CD4-positive, alpha-beta T cell (primary cell): ENCODE measurements around the gene METTL14. TPM values are rescaled to one million over a fixed set of nuclear protein-coding genes. Genes with fewer than 3 reads are reported as not detected.

Experiments
- ATAC-seq: fragments of 200-7000 bp; cut with Tn5 transposase; one replicate; pipeline ENCODE4 v1.10.0; 2022; ENCODE audit warnings: mild to moderate bottlenecking; ENCODE audit not compliant: poor library complexity
- CTCF ChIA-PET: fragments of 350-600 bp; sonication (Branson Sonifier 250); formaldehyde crosslinking; loops from one replicate; lab custom pipeline; 2021; ENCODE audit warnings: antibody characterized with exemption, inconsistent platforms; lab: Charles Lee
- POLR2A ChIA-PET: fragments of 350-600 bp; sonication (Branson Sonifier 250); formaldehyde crosslinking; loops from one replicate; lab custom pipeline; 2021; ENCODE audit warnings: antibody characterized with exemption, inconsistent platforms; lab: Charles Lee
- DNase-seq, 14 experiments: peaks; one replicate each; pipeline ENCODE4 v3.0.0-alpha.2; 2013 to 2020; ENCODE audit warnings: mixed read lengths in 2 of 14
- H3K27ac ChIP-seq, 2 donors: one replicate each; pipeline versions ENCODE4 v1.5.1 to v1.7.0; 2013; ENCODE audit warnings: low read length in 2 of 2, low read depth in 1 of 2, mild to moderate bottlenecking in 1 of 2
- H3K27me3 ChIP-seq, 2 experiments: 1 replicate in 1 of 2; 2 replicates in 1 of 2; pipeline versions ENCODE4 v1.6.1 to v1.7.0; 2013; ENCODE audit warnings: low read length in 2 of 2, control low read depth in 1 of 2, mild to moderate bottlenecking in 1 of 2, moderate library complexity in 1 of 2; ENCODE audit not compliant: insufficient read depth in 2 of 2, control insufficient read depth in 1 of 2
- H3K36me3 ChIP-seq: one replicate; pipeline ENCODE4 v1.6.1; 2013; ENCODE audit warnings: low read length, control low read depth; ENCODE audit not compliant: insufficient read depth
- H3K4me1 ChIP-seq: one replicate; pipeline ENCODE4 v1.6.1; 2013; ENCODE audit warnings: low read length, control low read depth; ENCODE audit not compliant: insufficient read depth
- H3K4me3 ChIP-seq: one replicate; pipeline ENCODE4 v1.5.1; 2013; ENCODE audit warnings: mild to moderate bottlenecking, low read length, moderate library complexity
- H3K9me3 ChIP-seq, 2 experiments: 1 replicate in 1 of 2; 2 replicates in 1 of 2; pipeline versions ENCODE4 v1.6.1 to v1.7.0; 2013; ENCODE audit warnings: low read length in 2 of 2, mild to moderate bottlenecking in 2 of 2, control low read depth in 1 of 2, moderate library complexity in 1 of 2; ENCODE audit not compliant: control insufficient read depth in 1 of 2, insufficient read depth in 1 of 2
- H3K27ac Mint-ChIP-seq: one replicate; pipeline ENCODE4 v1.8.0; 2020; ENCODE audit warnings: mixed read lengths
- H3K27me3 Mint-ChIP-seq: one replicate; pipeline ENCODE4 v1.8.0; 2021; ENCODE audit warnings: mixed read lengths
- H3K36me3 Mint-ChIP-seq: one replicate; pipeline ENCODE4 v1.8.0; 2021; ENCODE audit warnings: low read depth, mixed read lengths
- H3K4me1 Mint-ChIP-seq: one replicate; pipeline ENCODE4 v1.8.0; 2021; ENCODE audit warnings: low read depth, mixed read lengths
- H3K4me3 Mint-ChIP-seq: one replicate; pipeline ENCODE4 v1.8.0; 2020; ENCODE audit warnings: mild to moderate bottlenecking, mixed read lengths
- H3K9me3 Mint-ChIP-seq: one replicate; pipeline ENCODE4 v1.8.0; 2020; ENCODE audit warnings: mixed read lengths
- CTCF ChIP-seq: fragments of 200-600 bp; IDR thresholded peaks from one replicate; pipeline ENCODE4 v1.8.0; 2022; ENCODE audit warnings: antibody characterized with exemption, mild to moderate bottlenecking
- intact Hi-C, 2 experiments: fragments of 100-400 bp; cut with DNase I in 1 of 2; cut with micrococcal nuclease in 1 of 2; formaldehyde crosslinking; loops; one replicate each; pipeline versions ENCODE4 v1.15.1 to v1.9.0; 2023 to 2025; cut with DNase I, micrococcal nuclease
- total RNA-seq, 174 experiments: library from RNA in 2 of 174; stranded (reverse) in 2 of 174; gene quantifications; one replicate each; pipeline ENCODE4 v1.2.3 and lab custom pipeline; 2021 to 2026

The METTL14 gene
- total RNA-seq, 2 experiments from 2014 or later = 45.1 to 46.5 TPM

- H3K27me3 ChIP-seq = no peaks in the 10 kb centered on the region
- no peak for TF ChIP-seq CTCF
- no peak overlapping the region for H3K4me3 ChIP-seq
- ChIA-PET CTCF (no interaction called here), POLR2A (no interaction called here)
- peaks cover 59% of the 10 kb centered on the region for H3K36me3 Mint-ChIP-seq
- H3K4me3 Mint-ChIP-seq = no peak overlapping the region
- H3K4me1 ChIP-seq = peaks cover 3% of the 10 kb centered on the region
- H3K27me3 Mint-ChIP-seq = no peaks in the 10 kb centered on the region
- no peak overlapping the region for H3K27ac Mint-ChIP-seq
- peaks cover 16% of the 10 kb centered on the region for H3K4me1 Mint-ChIP-seq
- ATAC-seq (no peak), DNase-seq (no peak)
- no peaks in the 10 kb centered on the region for H3K9me3 ChIP-seq
- H3K36me3 ChIP-seq = peaks cover 42% of the 10 kb centered on the region
- intact Hi-C loops = no loop called here
- H3K27ac ChIP-seq = no peak overlapping the region
- no peaks in the 10 kb centered on the region for H3K9me3 Mint-ChIP-seq
Measured at GRCh38 chr4:118732591-118733330, 47.6 kb downstream of the METTL14 start.

- Mint-ChIP-seq H3K4me1 (peaks cover 11% of the 10 kb centered on the region), H3K27me3 (no peaks in the 10 kb centered on the region), H3K4me3 (no peak overlapping the region), H3K9me3 (no peaks in the 10 kb centered on the region), H3K36me3 (peaks cover 61% of the 10 kb centered on the region), H3K27ac (no peak overlapping the region)
- no peak for TF ChIP-seq CTCF
- Histone ChIP-seq H3K4me3 (no peak overlapping the region), H3K9me3 (no peaks in the 10 kb centered on the region), H3K27ac (no peak overlapping the region), H3K4me1 (no peaks in the 10 kb centered on the region), H3K36me3 (peaks cover 47% of the 10 kb centered on the region), H3K27me3 (no peaks in the 10 kb centered on the region)
- DNase-seq (no peak), ATAC-seq (no peak)
- CTCF ChIA-PET = interaction anchor here (0.6 kb wide), 1 partner anchor 23 kb away, joined by 3 read pairs; no protein-coding TSS in a partner anchor
- intact Hi-C loops = no loop called here
- POLR2A ChIA-PET = no interaction called here
Measured at GRCh38 chr4:118734491-118735205, 49.5 kb downstream of the METTL14 start.

- no peaks in the 10 kb centered on the region for H3K9me3 Mint-ChIP-seq
- H3K36me3 ChIP-seq = peaks cover 54% of the 10 kb centered on the region
Measured at GRCh38 chr4:118736900-118737299, 51.7 kb downstream of the METTL14 start.

More at GRCh38 chr4:118736900-118737299, 51.7 kb downstream of the METTL14 start:
- H3K4me3 ChIP-seq = no peak overlapping the region
- H3K9me3 ChIP-seq = no peaks in the 10 kb centered on the region
- Mint-ChIP-seq H3K4me3 (no peak overlapping the region), H3K36me3 (peaks cover 59% of the 10 kb centered on the region), H3K27ac (no peak overlapping the region), H3K4me1 (no peaks in the 10 kb centered on the region), H3K27me3 (no peaks in the 10 kb centered on the region)
- no peak for TF ChIP-seq CTCF
- ChIA-PET POLR2A (no interaction called here), CTCF (no interaction called here)
- intact Hi-C loops = no loop called here
- H3K4me1 ChIP-seq = no peaks in the 10 kb centered on the region
- H3K27ac ChIP-seq = no peak overlapping the region
- H3K27me3 ChIP-seq = no peaks in the 10 kb centered on the region
- ATAC-seq (no peak), DNase-seq (no peak)
